Stimulated activated CD4-positive, alpha-beta T cell treated with anti-CD3 and anti-CD28 coated beads, Interleukin-2, amount 100 ng/mL, for 48 hours (primary cell): ENCODE results near the gene VSIG2.
A peak's percentile ranks its signal among the peaks of the same experiment; 100 is the strongest.
"Not testable (repeated sequence)": the region's sequence is repeated elsewhere in the genome, so short reads cannot be mapped to it uniquely, and the experiment has no call there.

Experiments used
- DNase-seq, 2 donors: peaks; one replicate each; pipeline ENCODE4 v3.0.0-alpha.2; 2020

Gene VSIG2

GRCh38 chr11:124751741-124752470 lies at the start of gene VSIG2:
TSS of gene VSIG2 (minus strand) at chr11:124752255. CDS start at chr11:124752137, 118 bp downstream.
- no peak for DNase-seq

- DNase-seq, result no peak
Observed at GRCh38 chr11:124801014-124801413, 49.0 kb upstream of the VSIG2 start.

- peak; percentile 71 to 77 for DNase-seq
Observed at GRCh38 chr11:124800226-124800929, 48.3 kb upstream of the VSIG2 start, which contains the start of gene MSANTD2. TSS of gene MSANTD2 (minus strand) at chr11:124800406. CDS start at chr11:124800380, 26 bp downstream.

GRCh38 chr11:124799348-124800225 lies 47.5 kb upstream of the VSIG2 start:
- DNase-seq, result peak; percentile 21 to 25

GRCh38 chr11:124798991-124799347 lies 46.9 kb upstream of the VSIG2 start:
- no peak for DNase-seq

- DNase-seq, result no peak
Observed at GRCh38 chr11:124796312-124796711, 44.3 kb upstream of the VSIG2 start.

GRCh38 chr11:124793466-124794278 lies 41.6 kb upstream of the VSIG2 start:
- DNase-seq, result no peak

- no peak for DNase-seq
Observed at GRCh38 chr11:124791626-124792341, 39.7 kb upstream of the VSIG2 start.

GRCh38 chr11:124788521-124788920 lies 36.5 kb upstream of the VSIG2 start:
- DNase-seq, result no peak

GRCh38 chr11:124784051-124784450 lies 32.0 kb upstream of the VSIG2 start:
- DNase-seq, result no peak

GRCh38 chr11:124783002-124783401 lies 30.9 kb upstream of the VSIG2 start:
- no peak for DNase-seq

- DNase-seq, result no peak
Observed at GRCh38 chr11:124779568-124779967, 27.5 kb upstream of the VSIG2 start.

GRCh38 chr11:124778281-124778680 lies 26.2 kb upstream of the VSIG2 start:
- no peak for DNase-seq

- no peak for DNase-seq
Observed at GRCh38 chr11:124776865-124777645, 25.0 kb upstream of the VSIG2 start.

GRCh38 chr11:124770959-124771358 lies 18.9 kb upstream of the VSIG2 start:
- DNase-seq, result not testable (repeated sequence)

GRCh38 chr11:124769806-124770774 lies 18.0 kb upstream of the VSIG2 start:
- no peak for DNase-seq

- DNase-seq, result no peak
Observed at GRCh38 chr11:124768914-124769313, 16.9 kb upstream of the VSIG2 start.

- no peak for DNase-seq
Observed at GRCh38 chr11:124766156-124766555, 14.1 kb upstream of the VSIG2 start.

GRCh38 chr11:124763156-124763947 lies 11.3 kb upstream of the VSIG2 start:
- peak; percentile 80 to 83 for DNase-seq
